Heart left ventricle (tissue), 16 donors: ENCODE measurements around the gene TIMP1. TPM values are rescaled to one million over a fixed set of nuclear protein-coding genes. Genes with fewer than 3 reads are reported as not detected.
A peak's percentile ranks its signal among the peaks of the same experiment; 100 is the strongest.

Experiments
- ATAC-seq, 4 donors: fragments of 200-7000 bp; cut with Tn5 transposase; one replicate each; pipeline ENCODE4 v1.9.1; 2020 to 2022; ENCODE audit warnings: moderate library complexity in 4 of 4, mild to moderate bottlenecking in 3 of 4, moderate number of reproducible peaks in 1 of 4
- DNase-seq, 5 donors: peaks; one replicate each; pipeline ENCODE4 v3.0.0-alpha.2; 2020
- H3K27ac ChIP-seq, 12 donors: fragments of 200-600 bp; sonication (generic) in 4 of 12; one replicate each; pipeline versions ENCODE4 v1.5.0 to v1.8.0; 2016 to 2022; ENCODE audit warnings: mild to moderate bottlenecking in 2 of 12
- H3K27me3 ChIP-seq, 9 donors: fragments of 200-600 bp; sonication (generic) in 2 of 9; one replicate each; pipeline versions ENCODE4 v1.5.1 to v1.8.0; 2016 to 2022; ENCODE audit warnings: mild to moderate bottlenecking in 3 of 9
- H3K36me3 ChIP-seq, 9 donors: fragments of 200-600 bp; sonication (generic) in 2 of 9; one replicate each; pipeline versions ENCODE4 v1.5.0 to v1.8.0; 2018 to 2022; ENCODE audit warnings: mild to moderate bottlenecking in 2 of 9
- H3K4me1 ChIP-seq, 12 donors: fragments of 200-600 bp; sonication (generic) in 4 of 12; one replicate each; pipeline versions ENCODE4 v1.5.0 to v1.8.0; 2016 to 2022; ENCODE audit warnings: mild to moderate bottlenecking in 3 of 12
- H3K4me3 ChIP-seq, 12 donors: fragments of 200-600 bp; sonication (generic) in 4 of 12; one replicate each; pipeline versions ENCODE4 v1.5.0 to v1.8.0; 2017 to 2022; ENCODE audit warnings: mild to moderate bottlenecking in 9 of 12, moderate library complexity in 4 of 12
- H3K9me3 ChIP-seq, 12 donors: fragments of 200-600 bp; sonication (generic) in 4 of 12; one replicate each; pipeline versions ENCODE4 v1.5.0 to v1.8.0; 2016 to 2022; ENCODE audit warnings: mild to moderate bottlenecking in 1 of 12
- POLR2A ChIP-seq, 2 donors: fragments of 450-650 bp; IDR thresholded peaks; one replicate each; pipeline ENCODE4 v1.6.1; 2017; ENCODE audit warnings: antibody characterized with exemption in 2 of 2, mild to moderate bottlenecking in 2 of 2, moderate library complexity in 2 of 2
- WGBS, 4 donors: extraction: QIAGEN DNeasy Blood & Tissue Kit in 2 of 4; methylation state at CpG; one replicate each; pipeline versions ENCODE4 v1.1.5 to v1.1.7; 2013 to 2018; 5-methylcytosine and 5-hydroxymethylcytosine counted together
- intact Hi-C, 10 donors: fragments of 100-400 bp; cut with DNase I; formaldehyde crosslinking; loops; one replicate each; pipeline versions ENCODE4 v1.11.1 to v1.14.2; 2022
- polyA plus RNA-seq, 2 donors: library from polyadenylated mRNA; stranded (reverse); fragments of 200-250 nt; gene quantifications; one replicate each; pipeline ENCODE4 v1.2.3, GENCODE V29; 2013
- total RNA-seq, 9 donors: library from RNA; depleted of rRNA in 2 of 9; stranded (reverse); fragments of >200 nt in 2 of 9; fragmentation: NEBNext Ultra II Directional in 3 of 9; extraction: Animal tissue kit (Norgen Biotek cat#: 25700) in 3 of 9; gene quantifications; one replicate each; pipeline versions ENCODE4 v1.1.0 to v1.2.4, GENCODE V29; 2016 to 2023
- TF ChIP-seq, protein P1 (sequence below), 12 donors: fragments of 200-600 bp; sonication (generic) in 4 of 12; IDR thresholded peaks; one replicate each; pipeline versions ENCODE4 v1.5.0 to v1.8.0; 2018 to 2022; ENCODE audit warnings: antibody characterized with exemption in 12 of 12, mild to moderate bottlenecking in 5 of 12
- donor health status: ischemic (EF 13 %, LVEDD 7.1; RV severe dilation, severe dysfunction).
- donor health status: healthy with polysubstance abuse.
- donor health status: DM: no; HTN: yes; CAD: no.
- donor health status: DM: no; HTN: no; CAD: no.
- donor health status: ischemic (EF 25% LVEDD 6.9; RV normal size, moderate dysfunction).
- donor health status: ischemic (EF 25% LVEDD 5.7; RV mildly dilated, moderate dysfunction).
- donor health status: healthy.
- donor health status: DM: yes; HTN: yes; CAD: no.
- donor health status: ischemic (EF 35%, LVEDD 5.7; RV mildly dilated, moderate dysfunction).
- donor health status: nonischemic (EF 11% LVEDD 7.7; RV severe dilation, severe dysfunction).
- donor health status: DM: yes; HTN: yes; CAD: no.
- donor health status: PGD.
- donor health status: ischemic (EF 29% LVEDD 5.4; RV normal size, mild dysfunction).
- donor health status: nonischemic (EF 23%, LVEDD 6.1; RV moderate dilation, normal function).

Gene TIMP1
- total and polyA plus RNA-seq, 11 donors = 52.5 to 864 (median 177) TPM

DNA sequence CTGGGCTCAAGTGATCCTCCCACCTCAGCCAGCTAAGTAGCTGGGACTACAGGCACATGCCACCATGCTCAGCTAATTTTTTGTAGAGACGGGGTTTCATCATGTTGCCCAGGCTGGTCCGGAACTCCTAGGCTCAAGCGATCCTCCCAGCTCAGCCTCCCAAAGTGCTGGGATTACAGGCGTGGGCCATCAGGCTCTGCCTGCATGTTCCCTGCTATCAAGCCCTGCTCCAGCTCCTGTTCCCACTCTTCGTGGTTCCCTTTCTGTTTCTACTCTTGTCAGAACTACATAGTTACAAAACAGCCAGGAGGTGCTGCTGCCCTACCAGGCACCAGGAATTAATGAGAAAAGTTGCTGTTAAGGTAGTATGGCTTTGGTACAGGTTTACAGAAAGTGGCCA lies 8.7 kb downstream of the TIMP1 start:
- DNase-seq (no peak), ATAC-seq (no peak)
- H3K27ac ChIP-seq = no peak overlapping the region
- no peak overlapping the region for H3K4me3 ChIP-seq
- intact Hi-C loops = no loop called here
- TF ChIP-seq, protein P1, sequence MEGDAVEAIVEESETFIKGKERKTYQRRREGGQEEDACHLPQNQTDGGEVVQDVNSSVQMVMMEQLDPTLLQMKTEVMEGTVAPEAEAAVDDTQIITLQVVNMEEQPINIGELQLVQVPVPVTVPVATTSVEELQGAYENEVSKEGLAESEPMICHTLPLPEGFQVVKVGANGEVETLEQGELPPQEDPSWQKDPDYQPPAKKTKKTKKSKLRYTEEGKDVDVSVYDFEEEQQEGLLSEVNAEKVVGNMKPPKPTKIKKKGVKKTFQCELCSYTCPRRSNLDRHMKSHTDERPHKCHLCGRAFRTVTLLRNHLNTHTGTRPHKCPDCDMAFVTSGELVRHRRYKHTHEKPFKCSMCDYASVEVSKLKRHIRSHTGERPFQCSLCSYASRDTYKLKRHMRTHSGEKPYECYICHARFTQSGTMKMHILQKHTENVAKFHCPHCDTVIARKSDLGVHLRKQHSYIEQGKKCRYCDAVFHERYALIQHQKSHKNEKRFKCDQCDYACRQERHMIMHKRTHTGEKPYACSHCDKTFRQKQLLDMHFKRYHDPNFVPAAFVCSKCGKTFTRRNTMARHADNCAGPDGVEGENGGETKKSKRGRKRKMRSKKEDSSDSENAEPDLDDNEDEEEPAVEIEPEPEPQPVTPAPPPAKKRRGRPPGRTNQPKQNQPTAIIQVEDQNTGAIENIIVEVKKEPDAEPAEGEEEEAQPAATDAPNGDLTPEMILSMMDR (IDR thresholded peaks at IDR 0.05) = no peak
- no peak for TF ChIP-seq POLR2A (IDR thresholded peaks at IDR 0.05)
- H3K27me3 ChIP-seq = peaks cover 0 to 2% (median 0%) of the 10 kb centered on the region in 9 donors
- peaks cover 0 to 2% (median 0%) of the 10 kb centered on the region in 12 donors for H3K9me3 ChIP-seq
- peaks cover 0 to 8% (median 0%) of the 10 kb centered on the region in 12 donors for H3K4me1 ChIP-seq
- peaks cover 0 to 3% (median 0%) of the 10 kb centered on the region in 9 donors for H3K36me3 ChIP-seq
- WGBS, 4 donors = 75 to 87% (median 84%) methylated on average over 5 of the region's 5 CpGs

DNA sequence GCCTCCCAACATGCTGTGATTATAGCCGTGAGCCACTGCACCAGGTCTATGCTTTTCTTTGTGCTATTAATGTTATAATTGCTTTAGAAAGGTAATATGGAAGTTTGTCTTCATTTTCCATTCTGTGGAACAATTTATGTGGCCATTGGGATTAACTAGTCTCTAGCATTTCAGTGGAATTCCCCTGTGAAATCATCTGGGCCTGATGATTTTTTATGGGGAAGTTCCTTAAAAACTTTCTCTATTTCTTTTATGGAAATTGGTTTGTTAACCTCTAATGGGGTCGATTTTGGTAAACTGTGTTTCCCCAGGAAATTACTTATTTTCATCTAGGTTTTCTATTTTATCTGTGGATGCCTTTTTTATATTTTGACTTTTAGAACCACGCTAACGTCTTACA lies 11.3 kb downstream of the TIMP1 start:
- ATAC-seq (no peak), DNase-seq (no peak)
- WGBS, 4 donors = 54 to 87% (median 68%) methylated on average over 4 of the region's 4 CpGs

DNA sequence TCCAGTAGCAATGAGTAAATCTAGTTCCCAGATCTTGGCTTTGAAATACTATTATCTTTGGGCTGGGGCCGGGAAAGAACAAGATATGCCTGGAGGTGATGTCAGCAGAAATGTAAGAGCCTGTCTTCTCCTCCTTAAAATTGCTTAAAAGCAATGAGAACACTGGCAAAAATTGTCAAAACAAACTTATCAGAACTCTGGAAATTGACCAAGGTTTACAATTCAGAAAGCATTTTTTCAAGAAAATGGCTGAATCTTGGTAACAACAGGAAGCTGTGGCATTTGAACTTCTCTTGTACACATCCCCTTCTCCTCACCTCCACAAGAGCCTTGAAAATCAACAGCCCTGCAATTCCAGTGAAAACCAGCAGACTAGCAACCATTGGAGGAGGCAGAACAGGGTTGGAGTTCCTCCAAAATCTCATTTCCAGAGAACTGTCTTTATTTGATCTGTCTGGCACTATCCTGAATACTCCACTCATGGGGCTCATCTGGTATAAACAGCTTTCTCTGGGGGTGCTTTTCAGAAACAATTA lies 13.5 kb downstream of the TIMP1 start:
- peak overlapping the region in 4 of 12 donors; percentile 18 to 38 (median 30) for H3K27ac ChIP-seq
- TF ChIP-seq, protein P1 (IDR thresholded peaks at IDR 0.05) = no peak
- no peak for TF ChIP-seq POLR2A (IDR thresholded peaks at IDR 0.05)
- ATAC-seq = peak in 3 of 4 donors; percentile 61 to 69 (median 69)

More for the DNA sequence above, 11.3 kb downstream of the TIMP1 start:
- Histone ChIP-seq H3K27ac (no peak overlapping the region), H3K4me3 (no peak overlapping the region), H3K27me3 (peaks cover 0 to under 1% (median 0%) of the 10 kb centered on the region in 9 donors), H3K36me3 (no peaks in the 10 kb centered on the region), H3K9me3 (peaks cover 0 to 27% (median 5%) of the 10 kb centered on the region in 12 donors), H3K4me1 (peaks cover 0 to 8% (median 0%) of the 10 kb centered on the region in 12 donors)
- TF ChIP-seq, protein P1 (IDR thresholded peaks at IDR 0.05) = no peak
- TF ChIP-seq POLR2A (IDR thresholded peaks at IDR 0.05) = no peak
- intact Hi-C loops = no loop called here

DNA sequence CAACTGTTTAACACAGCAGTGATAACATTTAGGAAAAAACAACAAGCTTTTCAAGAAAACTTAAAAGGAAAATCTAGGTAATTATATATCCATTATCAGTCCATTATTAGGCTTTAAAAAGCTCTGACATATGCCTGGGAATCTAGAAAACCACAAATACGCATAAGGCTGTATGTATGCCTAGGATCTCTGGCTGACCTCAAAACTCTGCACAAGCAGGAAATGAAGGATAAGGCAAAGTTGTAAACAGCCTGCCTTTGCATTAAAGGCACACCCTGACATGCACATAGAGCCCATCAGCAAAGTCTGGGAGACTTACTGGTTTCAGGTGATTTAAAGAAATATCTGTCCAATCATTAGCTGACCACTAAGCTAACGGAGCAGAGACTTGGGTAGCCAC lies 14.0 kb downstream of the TIMP1 start:
- ATAC-seq = no peak
- TF ChIP-seq, protein P1 (IDR thresholded peaks at IDR 0.05) = no peak
- no peak for TF ChIP-seq POLR2A (IDR thresholded peaks at IDR 0.05)
- intact Hi-C loops = no loop called here
- H3K27me3 ChIP-seq = no peaks in the 10 kb centered on the region
- no peaks in the 10 kb centered on the region for H3K36me3 ChIP-seq
- H3K27ac ChIP-seq = peak overlapping the region in 4 of 12 donors; percentile 18 to 38 (median 30)
- H3K9me3 ChIP-seq = peaks cover 0 to 42% (median 9%) of the 10 kb centered on the region in 12 donors
- no peak for DNase-seq
- peaks cover 0 to 8% (median 0%) of the 10 kb centered on the region in 12 donors for H3K4me1 ChIP-seq
- WGBS, 4 donors = 67 to 87% (median 74%) methylated on average over 2 of the region's 2 CpGs
- H3K4me3 ChIP-seq = no peak overlapping the region

More for the DNA sequence above, 13.5 kb downstream of the TIMP1 start:
- peaks cover 0 to 42% (median 9%) of the 10 kb centered on the region in 12 donors for H3K9me3 ChIP-seq
- 34 to 50% (median 38%) methylated on average over 1 of the region's 1 CpG for WGBS, 4 donors
- no peak overlapping the region for H3K4me3 ChIP-seq
- H3K36me3 ChIP-seq = no peaks in the 10 kb centered on the region
- intact Hi-C loops = no loop called here
- no peak for DNase-seq
- no peaks in the 10 kb centered on the region for H3K27me3 ChIP-seq
- H3K4me1 ChIP-seq = peaks cover 0 to 8% (median 0%) of the 10 kb centered on the region in 12 donors
